ENCODE measurements around the gene LNX1.

The LNX1 gene

GRCh38 chr4:53484911-53485657 lies 106.2 kb downstream of the LNX1 start:
- H3K4me3 ChIP-seq (ENCODE audit: low read depth, low read length) = no peak overlapping the region

GRCh38 chr4:53483250-53483649 lies 108.0 kb downstream of the LNX1 start:
- no peak for DNase-seq (ENCODE audit: low read depth)
- TF ChIP-seq MAX (IDR thresholded peaks at IDR 0.05; ENCODE audit: low read depth, low read length) = no peak
- no peak for TF ChIP-seq CTCF (IDR thresholded peaks at IDR 0.05; ENCODE audit: low read depth, low read length)
- no peak for TF ChIP-seq POLR2A (IDR thresholded peaks at IDR 0.05; ENCODE audit: extremely low read depth, insufficient read length)
- no peak for TF ChIP-seq MYC (IDR thresholded peaks at IDR 0.05; ENCODE audit: low read depth, low read length)
- H3K4me3 ChIP-seq (ENCODE audit: low read depth, low read length) = no peak overlapping the region

More at GRCh38 chr4:53484911-53485657, 106.2 kb downstream of the LNX1 start:
- TF ChIP-seq CTCF (IDR thresholded peaks at IDR 0.05; ENCODE audit: low read depth, low read length) (no peak), MAX (IDR thresholded peaks at IDR 0.05; ENCODE audit: low read depth, low read length) (no peak), POLR2A (IDR thresholded peaks at IDR 0.05; ENCODE audit: extremely low read depth, insufficient read length) (no peak), MYC (IDR thresholded peaks at IDR 0.05; ENCODE audit: low read depth, low read length) (no peak)
- no peak for DNase-seq (ENCODE audit: low read depth)

GRCh38 chr4:53481586-53481985 lies 109.7 kb downstream of the LNX1 start:
- TF ChIP-seq CTCF (IDR thresholded peaks at IDR 0.05; ENCODE audit: low read depth, low read length) (no peak), MYC (IDR thresholded peaks at IDR 0.05; ENCODE audit: low read depth, low read length) (no peak), POLR2A (IDR thresholded peaks at IDR 0.05; ENCODE audit: extremely low read depth, insufficient read length) (no peak), MAX (IDR thresholded peaks at IDR 0.05; ENCODE audit: low read depth, low read length) (no peak)
- H3K4me3 ChIP-seq (ENCODE audit: low read depth, low read length) = no peak overlapping the region
- no peak for DNase-seq (ENCODE audit: low read depth)

- TF ChIP-seq CTCF (IDR thresholded peaks at IDR 0.05; ENCODE audit: low read depth, low read length) (no peak), MYC (IDR thresholded peaks at IDR 0.05; ENCODE audit: low read depth, low read length) (no peak), MAX (IDR thresholded peaks at IDR 0.05; ENCODE audit: low read depth, low read length) (no peak), POLR2A (IDR thresholded peaks at IDR 0.05; ENCODE audit: extremely low read depth, insufficient read length) (no peak)
- DNase-seq (ENCODE audit: low read depth) = no peak
- no peak overlapping the region for H3K4me3 ChIP-seq (ENCODE audit: low read depth, low read length)
These were observed 110.4 kb downstream of the LNX1 start for GRCh38 chr4:53480909-53481308.

GRCh38 chr4:53479736-53480525 lies 111.4 kb downstream of the LNX1 start:
- TF ChIP-seq MYC (IDR thresholded peaks at IDR 0.05; ENCODE audit: low read depth, low read length) (no peak), POLR2A (IDR thresholded peaks at IDR 0.05; ENCODE audit: extremely low read depth, insufficient read length) (no peak), MAX (IDR thresholded peaks at IDR 0.05; ENCODE audit: low read depth, low read length) (no peak), CTCF (IDR thresholded peaks at IDR 0.05; ENCODE audit: low read depth, low read length) (no peak)

More at GRCh38 chr4:53479736-53480525, 111.4 kb downstream of the LNX1 start:
- no peak for DNase-seq (ENCODE audit: low read depth)
- no peak overlapping the region for H3K4me3 ChIP-seq (ENCODE audit: low read depth, low read length)

Measured in NB4 (cell line).